GM18870 (cell line): ENCODE data around the gene MIA3.
A peak's percentile ranks its signal among the peaks of the same experiment; 100 is the strongest.

Source experiments
- ATAC-seq: cut with Tn5 transposase; IDR thresholded peaks from one replicate; pipeline ENCODE4 v1.9.1; 2021; ENCODE audit warnings: moderate library complexity; ENCODE audit not compliant: unreplicated experiment

The MIA3 gene

DNA sequence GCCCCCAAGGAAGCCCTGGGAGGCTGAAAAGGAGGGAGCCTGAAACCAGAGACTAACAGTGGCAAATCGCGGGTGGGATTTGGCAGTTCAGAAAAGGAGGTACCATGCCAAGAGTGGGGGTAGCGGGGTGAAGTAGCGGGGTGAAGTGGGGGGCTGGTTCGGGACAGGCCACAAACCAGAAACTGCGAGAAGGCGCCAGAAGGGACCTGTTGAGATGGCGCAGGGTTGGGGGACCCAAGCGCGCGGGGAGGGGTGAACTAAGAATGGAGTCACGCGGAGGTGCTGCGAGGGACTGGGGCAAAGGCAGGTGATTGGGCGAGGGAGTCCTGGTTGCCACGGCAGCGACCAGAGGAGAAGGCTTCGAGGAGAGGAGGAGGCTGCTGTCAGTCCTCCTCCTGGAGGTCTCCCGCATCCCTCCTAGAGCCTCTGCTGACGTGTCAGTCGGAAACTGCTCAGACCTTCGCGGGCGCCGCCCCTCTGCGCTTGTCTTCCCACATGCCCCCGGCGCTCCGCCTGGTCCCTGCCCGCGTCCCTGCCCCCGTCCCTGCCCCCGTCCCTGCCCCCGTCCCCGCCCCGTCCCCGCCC, 438 bp upstream of the MIA3 start:
- peak; percentile 68 for ATAC-seq

DNA sequence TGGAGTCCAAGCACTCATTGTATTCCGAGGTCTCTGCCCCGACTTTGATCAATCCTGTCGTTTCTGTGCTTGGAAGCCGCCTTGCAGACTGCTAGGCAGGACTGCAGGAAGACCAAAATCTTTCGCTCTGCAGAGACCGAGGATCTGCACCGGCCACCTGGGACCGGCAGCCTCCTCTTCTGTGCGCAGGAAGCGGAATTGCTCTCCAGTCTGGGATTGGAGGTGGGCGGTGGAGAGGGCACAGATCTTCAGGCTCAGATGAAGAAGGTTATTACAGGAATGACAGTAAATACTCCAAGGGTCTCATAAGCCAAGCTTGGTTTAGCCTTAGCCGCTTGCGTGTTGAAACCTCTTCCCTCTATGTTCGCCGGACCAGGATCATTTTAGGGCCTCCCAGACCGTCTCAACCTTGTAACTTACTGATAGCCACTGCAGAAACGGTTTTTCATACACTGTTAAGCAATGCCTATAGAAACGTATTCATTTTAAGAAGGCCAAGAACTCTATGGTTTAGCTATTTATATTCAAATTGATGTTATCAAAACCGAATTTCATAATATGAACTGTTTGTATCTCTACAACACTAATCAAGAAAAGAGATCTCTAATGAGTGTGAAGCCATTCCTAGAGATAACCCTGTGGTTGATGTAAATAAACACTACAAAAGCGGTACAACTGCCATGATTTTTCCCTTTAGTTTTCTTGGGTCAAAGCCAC, 1.1 kb downstream of the MIA3 start:
- ATAC-seq = no peak

DNA sequence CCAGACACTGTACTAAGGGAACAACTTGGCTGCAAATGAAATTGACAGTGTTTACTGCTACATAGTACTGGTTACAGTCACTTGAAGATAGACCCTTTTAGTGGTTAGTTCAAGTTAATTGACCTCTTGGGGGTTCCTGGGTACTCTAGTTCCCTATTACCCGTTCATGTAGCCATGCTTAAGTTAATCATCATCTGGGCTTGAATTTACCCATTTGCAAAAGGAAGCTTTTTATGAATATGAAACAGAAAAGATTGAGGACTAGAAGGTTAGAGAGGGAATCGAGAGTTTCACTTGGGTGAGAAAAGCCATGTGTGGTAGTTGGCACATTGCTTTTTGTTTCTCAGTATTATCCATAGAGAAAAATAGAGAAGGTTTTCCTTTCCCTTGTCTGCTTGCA, 2.7 kb downstream of the MIA3 start:
- peak; percentile 81 for ATAC-seq

DNA sequence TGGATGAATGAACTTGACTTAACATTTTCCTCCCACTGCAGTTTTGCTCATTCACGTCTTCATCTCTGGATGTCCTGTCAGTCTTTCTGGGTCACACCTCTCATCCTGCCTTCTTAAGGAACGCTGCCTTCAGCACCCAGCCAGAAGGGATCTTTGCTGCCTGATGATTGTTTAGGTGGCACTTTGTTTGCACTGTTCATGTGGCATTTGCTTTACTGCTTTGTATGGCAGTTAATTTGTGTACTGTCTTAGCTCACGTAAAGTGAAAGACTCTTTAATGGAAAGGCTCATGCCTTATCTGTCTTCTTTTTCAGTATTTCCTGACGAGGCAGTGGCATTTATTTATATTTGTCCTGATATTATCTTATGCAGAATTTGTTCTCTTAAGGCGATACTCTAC, 4.9 kb downstream of the MIA3 start:
- no peak for ATAC-seq

DNA sequence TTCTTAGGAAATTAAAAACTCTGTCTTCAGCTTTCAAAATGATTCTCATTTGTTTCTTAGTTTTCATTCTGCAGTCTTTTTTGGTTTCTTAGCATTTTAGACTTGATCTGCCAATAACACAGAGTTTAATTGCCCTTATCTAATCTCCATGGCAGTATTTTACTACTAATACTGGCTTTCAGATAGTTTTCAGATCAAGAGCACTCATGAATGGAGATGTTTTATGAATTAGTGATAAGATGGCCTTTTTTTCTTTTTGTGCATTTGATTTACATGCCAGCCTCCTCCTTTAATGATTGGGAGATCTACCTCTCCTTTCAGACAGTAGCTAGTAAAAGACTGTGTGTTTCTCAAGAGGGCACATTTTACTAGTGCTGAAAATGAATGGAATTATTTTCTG, 5.6 kb downstream of the MIA3 start:
- no peak for ATAC-seq

DNA sequence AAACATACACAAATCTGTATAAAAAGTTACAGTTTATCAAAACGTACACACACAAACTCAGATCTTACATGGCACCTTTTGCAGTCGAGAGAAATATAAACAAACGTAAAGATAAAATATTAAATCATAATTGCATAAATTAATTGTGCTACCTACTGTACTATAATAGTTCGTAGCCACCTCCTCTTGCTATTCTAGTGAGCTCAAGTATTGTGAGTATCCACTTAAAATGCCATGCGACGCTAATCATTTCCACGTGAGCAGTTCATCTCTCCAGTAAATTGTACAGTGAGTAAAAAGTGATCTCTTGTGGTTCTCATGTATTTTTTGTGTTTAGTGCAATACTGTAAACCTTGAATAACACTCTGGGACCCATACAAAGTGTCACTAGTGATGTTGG, 6.3 kb downstream of the MIA3 start:
- no peak for ATAC-seq

DNA sequence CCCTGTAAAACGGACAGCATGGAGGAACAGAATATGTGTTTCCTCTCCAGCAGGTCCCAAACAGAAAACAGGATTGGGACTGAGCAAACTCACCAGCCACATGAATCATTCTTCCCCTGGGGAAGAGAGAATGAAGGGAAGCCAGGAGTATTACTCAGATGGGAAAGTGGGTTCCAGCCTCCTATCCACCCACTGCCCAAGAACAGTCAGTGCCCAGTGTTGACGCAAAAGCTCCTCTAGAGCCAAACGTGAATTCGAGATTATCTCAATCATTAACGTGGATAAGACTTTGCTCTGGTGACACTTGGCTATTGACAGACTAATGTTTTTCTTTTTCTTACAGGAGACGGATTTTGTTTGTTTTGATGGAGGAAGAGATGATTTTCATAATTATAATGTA, 9.3 kb downstream of the MIA3 start:
- no peak for ATAC-seq

DNA sequence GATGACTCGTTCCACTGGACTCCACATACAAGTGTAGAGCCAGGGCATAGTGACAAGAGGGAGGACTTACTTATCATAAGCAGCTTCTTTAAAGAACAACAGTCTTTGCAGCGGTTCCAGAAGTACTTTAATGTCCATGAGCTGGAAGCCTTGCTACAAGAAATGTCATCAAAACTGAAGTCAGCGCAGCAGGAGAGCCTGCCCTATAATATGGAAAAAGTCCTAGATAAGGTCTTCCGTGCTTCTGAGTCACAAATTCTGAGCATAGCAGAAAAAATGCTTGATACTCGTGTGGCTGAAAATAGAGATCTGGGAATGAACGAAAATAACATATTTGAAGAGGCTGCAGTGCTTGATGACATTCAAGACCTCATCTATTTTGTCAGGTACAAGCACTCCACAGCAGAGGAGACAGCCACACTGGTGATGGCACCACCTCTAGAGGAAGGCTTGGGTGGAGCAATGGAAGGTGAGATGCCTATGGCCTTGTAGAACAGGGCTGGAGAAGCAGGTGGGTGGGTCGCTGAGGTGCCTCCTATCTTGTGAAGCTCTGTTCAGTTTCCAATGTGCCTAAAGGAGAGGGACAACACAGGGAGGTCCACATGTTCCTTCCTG, 12.1 kb downstream of the MIA3 start:
- no peak for ATAC-seq

DNA sequence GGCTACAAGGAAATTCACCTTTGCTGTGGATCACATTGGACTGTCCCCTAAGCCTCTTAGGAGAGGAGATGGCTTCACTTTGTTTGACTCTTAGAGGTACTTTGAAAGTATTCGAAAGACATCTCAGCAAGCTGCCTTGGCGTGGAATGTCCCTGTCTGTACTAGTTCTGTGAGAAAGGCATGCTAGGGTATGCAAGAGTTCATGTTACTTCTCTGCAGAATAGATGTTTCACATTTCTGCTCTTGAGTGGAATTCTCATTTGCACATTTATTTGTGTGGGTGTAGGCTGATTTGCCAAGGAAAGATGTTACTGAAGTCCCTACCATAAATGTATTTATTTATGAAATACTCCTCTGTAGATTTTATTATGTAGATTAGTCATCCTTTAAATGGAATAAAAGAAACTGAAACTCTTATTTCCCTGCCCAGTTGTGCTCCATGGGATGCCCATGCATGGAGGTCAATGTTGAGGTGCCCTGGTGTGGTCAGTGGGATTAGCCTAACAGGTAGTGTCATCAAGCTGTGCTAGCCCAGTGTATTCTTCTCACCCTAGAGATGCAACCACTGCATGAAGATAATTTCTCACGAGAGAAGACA, 13.8 kb downstream of the MIA3 start:
- ATAC-seq = no peak

DNA sequence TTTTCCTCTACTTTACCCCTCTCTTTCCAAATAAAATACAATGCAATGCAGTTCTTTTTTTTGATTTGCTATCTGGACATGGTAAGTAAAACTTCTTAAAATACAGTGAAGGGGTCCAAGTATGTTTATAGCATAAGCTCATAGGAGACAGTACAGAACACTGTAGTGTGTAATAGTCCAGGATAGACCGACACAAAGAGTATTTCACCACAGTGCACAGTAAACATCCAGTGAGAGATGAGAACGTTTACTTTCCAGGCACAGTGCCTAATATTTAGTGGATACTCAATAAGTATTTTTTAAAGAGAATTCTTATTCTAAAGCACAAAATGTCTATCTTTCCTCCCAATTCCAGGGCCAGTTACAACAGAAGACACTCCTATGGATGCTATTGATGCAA, 14.9 kb downstream of the MIA3 start:
- ATAC-seq = no peak

DNA sequence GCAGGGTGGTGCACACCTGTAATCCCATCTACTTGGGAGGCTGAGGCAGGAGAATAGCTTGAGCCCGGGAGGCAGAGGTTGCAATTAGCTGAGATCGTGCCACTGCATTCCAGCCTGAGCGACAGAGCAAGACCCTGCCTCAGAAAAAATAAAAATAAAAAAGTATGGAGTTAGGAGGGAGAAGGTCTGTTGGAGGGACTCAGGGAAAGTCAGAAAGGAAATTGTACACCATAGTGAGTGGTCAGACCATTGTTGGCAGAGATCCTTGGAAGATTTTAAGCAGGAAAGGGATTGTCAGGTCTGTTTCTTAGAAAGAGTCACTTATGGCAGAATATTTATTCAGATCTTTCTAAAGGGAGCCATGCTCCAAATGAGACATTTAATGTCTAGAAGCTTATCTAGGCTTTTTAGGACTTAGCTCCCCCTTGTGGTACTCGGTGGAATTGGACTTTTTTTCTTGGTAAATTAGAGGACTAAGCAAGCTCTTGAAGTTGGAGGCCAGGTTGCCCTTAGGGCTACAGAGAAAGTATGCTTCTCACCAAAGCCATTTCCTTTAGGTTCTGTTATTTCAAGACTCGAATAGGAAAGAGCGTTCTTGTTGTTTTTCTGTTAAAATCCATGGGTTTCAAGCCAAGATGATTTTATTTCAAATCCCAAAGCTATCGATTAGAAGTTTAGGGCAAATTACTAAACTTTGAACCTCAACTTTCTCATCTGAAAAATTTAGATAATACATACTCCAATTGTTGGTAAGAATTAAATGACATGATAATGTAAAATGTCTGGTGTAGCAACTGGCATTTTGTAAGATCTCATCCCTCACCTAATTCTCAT, 16.5 kb downstream of the MIA3 start:
- peak; percentile 88 for ATAC-seq

DNA sequence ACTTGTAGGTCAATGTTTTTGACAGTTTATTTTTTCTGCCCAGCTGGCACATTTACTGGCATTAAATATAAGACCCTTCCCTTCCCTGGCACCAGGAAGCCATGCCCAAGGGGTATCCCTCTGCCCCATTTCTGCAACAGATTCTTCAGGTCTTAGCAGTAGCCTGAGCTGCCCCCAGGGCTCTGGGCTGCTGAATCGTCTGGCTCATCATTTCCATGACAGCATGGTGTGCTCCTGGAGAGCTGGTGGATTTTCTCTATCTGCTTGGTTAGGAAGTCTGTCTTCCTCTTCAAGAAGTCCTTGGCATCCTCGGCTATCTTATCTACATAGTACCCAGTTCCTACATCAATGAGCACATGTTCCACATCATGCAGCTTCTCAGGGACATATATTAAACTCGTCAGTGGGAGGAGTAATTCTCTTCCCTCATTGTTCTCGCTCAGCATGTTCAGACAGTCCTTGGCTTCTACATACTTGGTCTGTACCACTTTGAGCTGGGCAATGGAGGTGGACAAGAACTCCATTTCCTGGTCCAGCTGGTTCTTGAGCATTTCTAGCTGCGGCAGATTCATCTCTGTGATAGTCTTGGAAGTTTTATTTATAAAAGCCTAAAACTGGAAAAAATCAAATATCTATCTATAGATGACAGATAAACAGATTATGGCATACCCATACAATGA, 23.5 kb downstream of the MIA3 start:
- no peak for ATAC-seq

DNA sequence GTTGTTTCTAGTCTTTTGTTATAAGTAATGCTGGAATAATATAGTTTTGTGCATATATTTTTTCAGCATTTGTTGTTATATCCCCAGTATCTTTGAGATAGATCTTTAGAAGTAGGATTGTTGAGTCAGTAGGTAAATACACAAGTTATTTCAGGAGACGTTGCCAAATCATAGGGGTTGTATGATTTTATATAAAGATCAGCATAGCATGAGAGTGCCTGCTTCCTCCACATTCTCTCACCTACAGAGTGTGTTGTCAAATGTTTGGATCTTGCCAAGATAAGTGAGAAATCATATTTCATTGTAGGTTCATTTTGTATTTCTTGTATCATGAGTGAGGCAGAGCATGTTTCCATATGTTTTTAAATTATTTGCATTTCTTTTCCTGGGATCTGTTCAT, 24.6 kb downstream of the MIA3 start:
- ATAC-seq = no peak

DNA sequence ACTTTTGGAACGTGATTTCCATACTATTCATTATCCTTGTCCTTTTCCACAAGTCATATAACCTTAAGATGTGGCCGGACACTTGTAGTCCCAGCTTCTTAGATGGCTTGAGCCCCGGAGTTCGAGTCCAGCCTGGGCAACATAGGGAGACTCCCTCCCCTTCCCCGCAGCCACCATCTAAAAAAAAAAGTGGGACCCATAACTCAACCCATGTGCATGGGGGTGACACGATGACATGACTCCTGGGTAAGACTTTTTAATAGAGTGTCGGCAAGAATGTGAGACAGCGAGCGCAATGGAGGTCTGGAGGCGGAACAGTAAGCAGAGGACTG, 25.7 kb downstream of the MIA3 start:
- no peak for ATAC-seq

DNA sequence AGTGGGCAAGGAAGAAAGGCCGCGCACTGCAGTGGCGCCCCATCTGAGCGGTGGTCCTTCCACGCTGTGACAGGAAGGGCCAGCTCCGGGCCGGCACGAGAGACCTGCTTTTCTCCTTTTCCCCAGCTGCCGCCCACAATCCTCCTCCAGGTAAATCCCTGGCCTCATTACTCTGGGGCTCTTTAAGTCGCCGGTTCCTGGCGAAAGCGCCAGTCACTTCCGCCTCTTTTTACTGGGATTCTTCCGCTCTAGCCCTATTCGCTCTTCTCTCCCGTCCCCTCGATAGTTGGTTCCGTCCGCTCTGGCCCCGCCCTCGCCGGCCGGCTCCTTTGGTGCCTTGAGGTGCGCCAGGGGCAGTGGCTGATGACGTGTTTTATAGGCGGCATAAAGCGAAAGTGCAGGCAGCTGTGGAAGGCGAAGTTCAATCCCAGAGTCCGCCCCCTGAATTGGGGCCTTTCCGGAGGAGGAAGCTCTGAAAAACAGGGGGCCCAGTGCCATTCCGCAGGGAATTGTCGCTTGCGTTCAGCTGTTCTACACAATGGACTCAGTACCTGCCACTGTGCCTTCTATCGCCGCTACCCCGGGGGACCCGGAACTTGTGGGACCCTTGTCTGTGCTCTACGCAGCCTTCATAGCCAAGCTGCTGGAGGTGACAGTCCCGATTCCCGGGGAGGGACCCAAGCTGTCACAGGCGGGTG, 26.2 kb downstream of the MIA3 start:
- ATAC-seq = peak; percentile 95

DNA sequence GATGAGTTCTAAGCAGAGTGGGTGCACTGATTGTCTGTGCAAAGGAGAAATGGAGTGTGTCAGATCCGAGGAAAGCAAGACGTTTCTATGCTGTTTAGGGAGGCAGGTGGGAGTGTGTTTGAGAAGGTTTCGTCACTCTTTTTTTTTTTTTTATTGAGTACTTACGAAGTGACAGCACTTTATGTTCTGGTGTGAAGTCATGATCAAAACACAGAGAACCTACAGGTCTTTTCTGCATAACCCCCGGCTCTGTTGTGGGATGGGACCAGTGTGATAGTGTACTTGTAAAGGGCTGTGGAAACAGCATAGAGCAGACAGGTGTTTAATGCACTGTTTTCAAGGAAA, 26.7 kb downstream of the MIA3 start:
- ATAC-seq = no peak

DNA sequence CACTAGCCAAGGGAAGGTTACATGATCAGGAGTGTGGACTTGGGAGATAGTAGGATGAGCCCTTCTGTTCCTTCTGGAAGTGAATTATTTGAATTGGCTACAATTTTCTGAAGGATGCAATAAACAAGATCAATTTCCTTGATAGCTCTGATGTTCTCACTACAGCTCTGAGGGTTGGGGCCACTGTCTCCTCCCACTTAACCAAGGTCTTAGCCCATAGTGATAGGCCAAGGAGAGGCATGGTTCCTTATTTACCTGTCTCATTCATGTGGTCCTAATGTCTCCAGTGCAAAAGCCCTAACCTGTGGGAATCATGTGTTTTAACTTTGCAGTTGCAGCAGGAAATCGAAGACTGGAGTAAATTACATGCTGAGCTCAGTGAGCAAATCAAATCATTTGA, 34.8 kb downstream of the MIA3 start:
- ATAC-seq = no peak

DNA sequence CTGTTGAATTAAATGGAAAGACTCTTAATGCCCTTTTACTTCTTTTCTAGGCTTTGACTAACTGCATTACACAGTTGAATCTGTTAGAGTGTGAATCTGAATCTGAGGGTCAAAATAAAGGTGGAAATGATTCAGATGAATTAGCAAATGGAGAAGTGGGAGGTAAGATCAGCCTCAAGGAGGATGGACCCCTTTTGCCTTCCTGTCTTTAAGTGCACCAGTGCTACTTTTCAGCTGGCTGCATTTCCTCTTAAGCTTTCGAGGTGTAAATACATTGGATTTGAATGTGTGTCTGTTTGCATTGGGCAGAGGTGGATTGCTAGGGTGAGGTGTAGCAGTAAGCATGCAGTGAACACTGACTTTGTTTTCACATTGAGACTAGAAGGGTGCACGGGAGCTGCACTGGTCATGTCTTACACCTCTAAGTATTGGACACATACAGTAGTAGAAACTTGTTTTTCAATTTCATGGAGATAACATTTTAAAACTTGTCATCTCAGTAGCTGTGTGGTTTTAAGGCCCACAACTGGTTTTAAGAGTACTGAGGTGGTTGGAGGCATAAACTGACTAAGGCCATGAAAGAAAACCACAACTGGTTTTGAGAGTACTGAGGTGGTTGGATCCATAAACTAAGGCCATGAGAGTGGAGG, 35.4 kb downstream of the MIA3 start:
- peak; percentile 66 for ATAC-seq

DNA sequence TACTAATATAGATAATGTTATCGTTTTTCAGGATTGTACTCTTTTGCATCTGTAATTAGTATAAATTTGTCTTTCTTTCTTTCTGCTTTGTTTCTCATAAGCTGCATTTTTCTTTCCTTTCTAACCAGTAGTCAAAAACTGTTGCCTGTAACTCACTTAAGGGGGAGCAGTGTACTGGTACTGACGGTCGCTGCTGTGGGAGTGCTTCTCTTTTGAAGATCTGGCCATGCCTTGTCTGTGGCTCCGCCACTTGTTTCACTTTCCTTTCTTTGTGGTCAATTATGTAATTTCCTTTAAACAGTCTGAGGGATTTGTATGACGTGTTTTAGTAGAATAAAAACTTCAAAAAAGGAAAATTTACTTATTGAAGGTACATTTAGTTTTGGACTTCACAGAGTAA, 37.0 kb downstream of the MIA3 start:
- ATAC-seq = peak; percentile 95
